ENCODE data around the gene C10orf105.

C10orf105 gene

GRCh38 chr10:71696628-71697326 lies 22.8 kb downstream of the C10orf105 start:
- H3K9me3 ChIP-seq (ENCODE audit: low read length): no peaks in the 10 kb centered on the region
- no peak overlapping the region for H3K4me3 ChIP-seq (ENCODE audit: low read depth, low read length, poor library complexity, severe bottlenecking)
- TF ChIP-seq CTCF (IDR thresholded peaks at IDR 0.05; ENCODE audit: low read length) (peak; percentile 93), EZH2 (IDR thresholded peaks at IDR 0.05; ENCODE audit: borderline replicate concordance, low read length) (no peak)
- peaks cover 1% of the 10 kb centered on the region; the same call in 1 of the 2 replicates for H3K27me3 ChIP-seq (ENCODE audit: insufficient read depth, low read length)
- no peaks in the 10 kb centered on the region for H3K9me2 ChIP-seq (ENCODE audit: low read depth, low read length)
- H3F3A ChIP-seq (ENCODE audit: insufficient read depth, low read length): no peaks in the 10 kb centered on the region
- H3K4me1 ChIP-seq (ENCODE audit: insufficient read depth, low read length, severe bottlenecking): peaks cover 4% of the 10 kb centered on the region
- no peak overlapping the region for H3K27ac ChIP-seq (ENCODE audit: low read depth, low read length, poor library complexity, severe bottlenecking)
- no peaks in the 10 kb centered on the region for H3K36me3 ChIP-seq (ENCODE audit: insufficient read depth, low read length)
- no peaks in the 10 kb centered on the region for H3K79me2 ChIP-seq (ENCODE audit: insufficient read depth, low read length)
- H2AFZ ChIP-seq (ENCODE audit: low read length): no peak overlapping the region
- no peak overlapping the region for H3K4me2 ChIP-seq (ENCODE audit: low read length)
- H4K20me1 ChIP-seq (ENCODE audit: insufficient read depth, low read length): no peaks in the 10 kb centered on the region
- H3K9ac ChIP-seq (ENCODE audit: low read length): no peak overlapping the region

GRCh38 chr10:71695502-71696476 lies 23.8 kb downstream of the C10orf105 start:
- H3K36me3 ChIP-seq (ENCODE audit: insufficient read depth, low read length): no peaks in the 10 kb centered on the region
- peaks cover 4% of the 10 kb centered on the region for H3K4me1 ChIP-seq (ENCODE audit: insufficient read depth, low read length, severe bottlenecking)
- no peaks in the 10 kb centered on the region for H3F3A ChIP-seq (ENCODE audit: insufficient read depth, low read length)
- no peak overlapping the region for H3K9ac ChIP-seq (ENCODE audit: low read length)
- H3K79me2 ChIP-seq (ENCODE audit: insufficient read depth, low read length): no peaks in the 10 kb centered on the region
- no peaks in the 10 kb centered on the region; the same call in 1 of the 2 replicates for H3K27me3 ChIP-seq (ENCODE audit: insufficient read depth, low read length)
- no peak overlapping the region for H3K4me3 ChIP-seq (ENCODE audit: low read depth, low read length, poor library complexity, severe bottlenecking)
- no peak overlapping the region for H2AFZ ChIP-seq (ENCODE audit: low read length)
- no peaks in the 10 kb centered on the region for H4K20me1 ChIP-seq (ENCODE audit: insufficient read depth, low read length)
- no peaks in the 10 kb centered on the region for H3K9me2 ChIP-seq (ENCODE audit: low read depth, low read length)
- H3K27ac ChIP-seq (ENCODE audit: low read depth, low read length, poor library complexity, severe bottlenecking): no peak overlapping the region
- TF ChIP-seq CTCF (IDR thresholded peaks at IDR 0.05; ENCODE audit: low read length) (no peak), EZH2 (IDR thresholded peaks at IDR 0.05; ENCODE audit: borderline replicate concordance, low read length) (no peak)
- no peak overlapping the region for H3K4me2 ChIP-seq (ENCODE audit: low read length)
- no peaks in the 10 kb centered on the region for H3K9me3 ChIP-seq (ENCODE audit: low read length)

- Histone ChIP-seq H3F3A (ENCODE audit: insufficient read depth, low read length) (no peaks in the 10 kb centered on the region), H3K9me2 (ENCODE audit: low read depth, low read length) (no peaks in the 10 kb centered on the region), H3K9ac (ENCODE audit: low read length) (no peak overlapping the region), H3K9me3 (ENCODE audit: low read length) (no peaks in the 10 kb centered on the region), H3K79me2 (ENCODE audit: insufficient read depth, low read length) (no peaks in the 10 kb centered on the region), H4K20me1 (ENCODE audit: insufficient read depth, low read length) (no peaks in the 10 kb centered on the region), H2AFZ (ENCODE audit: low read length) (no peak overlapping the region), H3K36me3 (ENCODE audit: insufficient read depth, low read length) (no peaks in the 10 kb centered on the region), H3K27ac (ENCODE audit: low read depth, low read length, poor library complexity, severe bottlenecking) (no peak overlapping the region), H3K4me2 (ENCODE audit: low read length) (no peak overlapping the region), H3K4me1 (ENCODE audit: insufficient read depth, low read length, severe bottlenecking) (peaks cover 4% of the 10 kb centered on the region), H3K27me3 (ENCODE audit: insufficient read depth, low read length) (no peaks in the 10 kb centered on the region; the same call in 1 of the 2 replicates), H3K4me3 (ENCODE audit: low read depth, low read length, poor library complexity, severe bottlenecking) (no peak overlapping the region)
- TF ChIP-seq CTCF (IDR thresholded peaks at IDR 0.05; ENCODE audit: low read length) (no peak), EZH2 (IDR thresholded peaks at IDR 0.05; ENCODE audit: borderline replicate concordance, low read length) (no peak)
Observed at GRCh38 chr10:71694567-71694968, 25.0 kb downstream of the C10orf105 start.

Data from OCI-LY1 (cell line).